Caco-2 (cell line): Measurements from ENCODE around the gene FSTL3. TPM values are rescaled to one million over a fixed set of nuclear protein-coding genes. Genes with fewer than 3 reads are reported as not detected.
"Not testable (repeated sequence)": the region's sequence is repeated elsewhere in the genome, so short reads cannot be mapped to it uniquely, and the experiment has no call there.

Experiments
- BruUV-seq: library from RNA; stranded (reverse); fragments of 400-500 nt; replicated peaks from 2 replicates; lab custom pipeline; 2021; lab: Mats Ljungman, UMichigan
- CTCF ChIA-PET: fragments of 300-600 bp; sonication (Branson Sonifier 250); formaldehyde crosslinking; loops from one replicate; lab custom pipeline; 2022; ENCODE audit warnings: antibody characterized with exemption; lab: Charles Lee
- POLR2A ChIA-PET: fragments of 300-600 bp; sonication (Branson Sonifier 250); formaldehyde crosslinking; loops from one replicate; lab custom pipeline; 2022; ENCODE audit warnings: antibody characterized with exemption; lab: Charles Lee
- DNase-seq, 2 experiments: peaks; one replicate each; pipeline versions ENCODE4 v3.0.0 to v3.0.0-alpha.2; 2020 to 2022
- H3K27me3 ChIP-seq: replicated peaks from 2 replicates; pipeline ENCODE4 v1.6.0; 2011; ENCODE audit warnings: low read length; ENCODE audit not compliant: control insufficient read depth, insufficient read depth
- H3K36me3 ChIP-seq: 2 replicates; pipeline ENCODE4 v1.5.1; 2011; ENCODE audit warnings: low read length; ENCODE audit not compliant: control insufficient read depth, insufficient read depth
- H3K4me1 ChIP-seq: fragments of 250-450 bp; sonication (Bioruptor Pico); 2 replicates; pipeline ENCODE4 v1.5.1; 2020; ENCODE audit warnings: mild to moderate bottlenecking
- H3K4me3 ChIP-seq: 2 replicates; pipeline ENCODE4 v1.5.1; 2011; ENCODE audit warnings: low read depth, mild to moderate bottlenecking, control low read depth, low read length
- H3K9me3 ChIP-seq: fragments of 250-450 bp; sonication (Bioruptor Pico); 2 replicates; pipeline ENCODE4 v1.5.1; 2020; ENCODE audit warnings: mild to moderate bottlenecking, moderate library complexity
- H3K27ac Mint-ChIP-seq: one replicate; pipeline ENCODE4 v1.8.0; 2022; ENCODE audit warnings: mixed read lengths; ENCODE audit not compliant: unreplicated experiment
- H3K27me3 Mint-ChIP-seq: one replicate; pipeline ENCODE4 v1.8.0; 2022; ENCODE audit warnings: mixed read lengths; ENCODE audit not compliant: insufficient read depth, unreplicated experiment
- H3K36me3 Mint-ChIP-seq: one replicate; pipeline ENCODE4 v1.8.0; 2022; ENCODE audit warnings: mild to moderate bottlenecking, mixed read lengths; ENCODE audit not compliant: insufficient read depth, unreplicated experiment
- H3K4me1 Mint-ChIP-seq: one replicate; pipeline ENCODE4 v1.8.0; 2022; ENCODE audit warnings: low read depth, mixed read lengths; ENCODE audit not compliant: unreplicated experiment
- H3K4me3 Mint-ChIP-seq: one replicate; pipeline ENCODE4 v1.8.0; 2022; ENCODE audit warnings: mild to moderate bottlenecking, moderate library complexity, mixed read lengths; ENCODE audit not compliant: unreplicated experiment
- H3K9me3 Mint-ChIP-seq: one replicate; pipeline ENCODE4 v1.8.0; 2022; ENCODE audit warnings: mixed read lengths; ENCODE audit not compliant: unreplicated experiment
- CTCF ChIP-seq, 2 experiments: fragments of 200-600 bp in 1 of 2; IDR thresholded peaks; 1 replicate in 1 of 2; 2 replicates in 1 of 2; pipeline versions ENCODE4 v1.5.1 to v1.8.0; 2011 to 2022; ENCODE audit warnings: antibody characterized with exemption in 1 of 2, control low read depth in 1 of 2, inconsistent platforms in 1 of 2, low read depth in 1 of 2, low read length in 1 of 2, mild to moderate bottlenecking in 1 of 2, moderate library complexity in 1 of 2; ENCODE audit not compliant: insufficient read depth in 1 of 2, severe bottlenecking in 1 of 2, unreplicated experiment in 1 of 2
- intact Hi-C: fragments of 100-400 bp; cut with micrococcal nuclease; formaldehyde crosslinking; loops from one replicate; pipeline ENCODE4 v1.10.0; 2022; ENCODE audit not compliant: unreplicated experiment
- total RNA-seq: library from RNA; stranded (reverse); gene quantifications from 2 replicates; pipeline ENCODE4 v1.2.3, GENCODE V29; 2022

FSTL3 gene
- total RNA-seq, 1 experiment from 2014 or later = 26.3 TPM

GRCh38 chr19:690203-690602 is 14.0 kb downstream of the FSTL3 start:
- Mint-ChIP-seq H3K36me3 (peaks cover 5% of the 10 kb centered on the region), H3K27ac (no peak overlapping the region), H3K4me1 (peaks cover 5% of the 10 kb centered on the region), H3K27me3 (no peaks in the 10 kb centered on the region), H3K4me3 (no peak overlapping the region), H3K9me3 (no peaks in the 10 kb centered on the region)
- H3K27me3 ChIP-seq = no peaks in the 10 kb centered on the region
- no peak for TF ChIP-seq CTCF (IDR thresholded peaks at IDR 0.05; ENCODE audit: insufficient read depth in 1 of 2, low read depth in 1 of 2, low read length in 1 of 2, severe bottlenecking in 1 of 2, unreplicated experiment in 1 of 2)
- CTCF ChIA-PET = no interaction called here
- H3K9me3 ChIP-seq = no peaks in the 10 kb centered on the region
- no peak overlapping the region for H3K4me3 ChIP-seq
- BruUV-seq = no TSS peak
- H3K4me1 ChIP-seq = no peaks in the 10 kb centered on the region
- no peaks in the 10 kb centered on the region for H3K36me3 ChIP-seq
- POLR2A ChIA-PET = no interaction called here
- DNase-seq = no peak
- intact Hi-C loops = no loop called here

GRCh38 chr19:694481-695351 is 18.5 kb downstream of the FSTL3 start:
- H3K36me3 ChIP-seq = no peaks in the 10 kb centered on the region
- no peaks in the 10 kb centered on the region for H3K9me3 ChIP-seq
- Mint-ChIP-seq H3K4me1 (no peaks in the 10 kb centered on the region), H3K4me3 (no peak overlapping the region), H3K27ac (no peak overlapping the region), H3K9me3 (no peaks in the 10 kb centered on the region), H3K27me3 (no peaks in the 10 kb centered on the region), H3K36me3 (no peaks in the 10 kb centered on the region)
- no peak for DNase-seq
- ChIA-PET CTCF (interaction anchor here (0.6 kb wide), 2 partner anchors 148 to 278 kb away, joined by 3 read pairs; no protein-coding TSS in a partner anchor), POLR2A (no interaction called here)
- H3K4me1 ChIP-seq = no peaks in the 10 kb centered on the region
- H3K27me3 ChIP-seq = no peaks in the 10 kb centered on the region
- no peak overlapping the region for H3K4me3 ChIP-seq
- BruUV-seq = no TSS peak
- no peak for TF ChIP-seq CTCF (IDR thresholded peaks at IDR 0.05; ENCODE audit: insufficient read depth in 1 of 2, low read depth in 1 of 2, low read length in 1 of 2, severe bottlenecking in 1 of 2, unreplicated experiment in 1 of 2)
- intact Hi-C loops = no loop called here

GRCh38 chr19:695352-695949 is 19.3 kb downstream of the FSTL3 start, which contains the start of gene PRSS57:
TSS of gene PRSS57 (minus strand) at chr19:695452. CDS start at chr19:695430, 22 bp downstream.
- no TSS peak for BruUV-seq

GRCh38 chr19:698529-698928 is 22.3 kb downstream of the FSTL3 start:
- H3K36me3 ChIP-seq, H3K4me1 Mint-ChIP-seq, BruUV-seq, H3K27ac Mint-ChIP-seq, H3K4me3 Mint-ChIP-seq, H3K36me3 Mint-ChIP-seq, H3K9me3 ChIP-seq, intact Hi-C loops, CTCF ChIA-PET, H3K27me3 ChIP-seq, DNase-seq, POLR2A ChIA-PET, H3K4me1 ChIP-seq, H3K27me3 Mint-ChIP-seq, H3K9me3 Mint-ChIP-seq, H3K4me3 ChIP-seq: not testable (repeated sequence)

More at GRCh38 chr19:695352-695949, 19.3 kb downstream of the FSTL3 start, which contains the start of gene PRSS57:
- no peak within 1 kb of the TSS for H3K27ac Mint-ChIP-seq
- H3K4me3 Mint-ChIP-seq = no peak within 1 kb of the TSS
- ChIA-PET CTCF (interaction anchor here (0.6 kb wide), 1 partner anchor 277 kb away, joined by 3 read pairs; no protein-coding TSS in a partner anchor), POLR2A (no interaction called here)
- H3K36me3 Mint-ChIP-seq = no peaks in the 10 kb centered on the region
- no peaks in the 10 kb centered on the region for H3K27me3 Mint-ChIP-seq
- H3K9me3 ChIP-seq = no peaks in the 10 kb centered on the region
- H3K27me3 ChIP-seq = no peaks in the 10 kb centered on the region
- no peaks in the 10 kb centered on the region for H3K9me3 Mint-ChIP-seq
- no peaks in the 10 kb centered on the region for H3K4me1 ChIP-seq
- no peak for TF ChIP-seq CTCF (IDR thresholded peaks at IDR 0.05; ENCODE audit: insufficient read depth in 1 of 2, low read depth in 1 of 2, low read length in 1 of 2, severe bottlenecking in 1 of 2, unreplicated experiment in 1 of 2)
- DNase-seq = no peak
- H3K4me3 ChIP-seq = no peak within 1 kb of the TSS
- no peaks in the 10 kb centered on the region for H3K4me1 Mint-ChIP-seq
- intact Hi-C loops = no loop called here
- H3K36me3 ChIP-seq = no peaks in the 10 kb centered on the region
